GM12891 (cell line): ENCODE measurements around the gene JAG1.

Source experiments
- PAX5 ChIP-seq: IDR thresholded peaks from 2 replicates; pipeline ENCODE4 v1.6.1; 2011; ENCODE audit warnings: low read length, moderate library complexity, mild to moderate bottlenecking; ENCODE audit not compliant: insufficient read depth, severe bottlenecking
- POLR2A ChIP-seq: IDR thresholded peaks from 2 replicates; pipeline ENCODE4 v1.6.1; 2011; ENCODE audit warnings: low read depth, low read length, control low read depth
- POLR2AphosphoS5 ChIP-seq: IDR thresholded peaks from 2 replicates; pipeline ENCODE4 v1.6.1; 2011; ENCODE audit warnings: low read depth, low read length, control low read depth
- POU2F2 ChIP-seq: IDR thresholded peaks from 2 replicates; pipeline ENCODE4 v1.6.1; 2011; ENCODE audit warnings: low read depth, mild to moderate bottlenecking, control low read depth, low read length, moderate library complexity
- SPI1 ChIP-seq: IDR thresholded peaks from 2 replicates; pipeline ENCODE4 v1.6.1; 2011; ENCODE audit warnings: low read depth, low read length, control low read depth
- TAF1 ChIP-seq: IDR thresholded peaks from 2 replicates; pipeline ENCODE4 v1.6.1; 2011; ENCODE audit warnings: low read depth, low read length, control low read depth

GRCh38 chr20:10648651-10649050 lies 25.1 kb downstream of the JAG1 start:
- no peak for TF ChIP-seq POLR2AphosphoS5
- no peak for TF ChIP-seq TAF1
- no peak for TF ChIP-seq POLR2A
- TF ChIP-seq SPI1, result no peak
- no peak for TF ChIP-seq POU2F2
- TF ChIP-seq PAX5, result no peak
